ENCODE measurements around the gene ALOX12B.

- no peak for TF ChIP-seq NRF1 (IDR thresholded peaks at IDR 0.05; ENCODE audit: low read depth, low read length)
- TF ChIP-seq, protein P1, sequence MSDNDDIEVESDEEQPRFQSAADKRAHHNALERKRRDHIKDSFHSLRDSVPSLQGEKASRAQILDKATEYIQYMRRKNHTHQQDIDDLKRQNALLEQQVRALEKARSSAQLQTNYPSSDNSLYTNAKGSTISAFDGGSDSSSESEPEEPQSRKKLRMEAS (IDR thresholded peaks at IDR 0.05), result no peak
- TF ChIP-seq, protein P2, sequence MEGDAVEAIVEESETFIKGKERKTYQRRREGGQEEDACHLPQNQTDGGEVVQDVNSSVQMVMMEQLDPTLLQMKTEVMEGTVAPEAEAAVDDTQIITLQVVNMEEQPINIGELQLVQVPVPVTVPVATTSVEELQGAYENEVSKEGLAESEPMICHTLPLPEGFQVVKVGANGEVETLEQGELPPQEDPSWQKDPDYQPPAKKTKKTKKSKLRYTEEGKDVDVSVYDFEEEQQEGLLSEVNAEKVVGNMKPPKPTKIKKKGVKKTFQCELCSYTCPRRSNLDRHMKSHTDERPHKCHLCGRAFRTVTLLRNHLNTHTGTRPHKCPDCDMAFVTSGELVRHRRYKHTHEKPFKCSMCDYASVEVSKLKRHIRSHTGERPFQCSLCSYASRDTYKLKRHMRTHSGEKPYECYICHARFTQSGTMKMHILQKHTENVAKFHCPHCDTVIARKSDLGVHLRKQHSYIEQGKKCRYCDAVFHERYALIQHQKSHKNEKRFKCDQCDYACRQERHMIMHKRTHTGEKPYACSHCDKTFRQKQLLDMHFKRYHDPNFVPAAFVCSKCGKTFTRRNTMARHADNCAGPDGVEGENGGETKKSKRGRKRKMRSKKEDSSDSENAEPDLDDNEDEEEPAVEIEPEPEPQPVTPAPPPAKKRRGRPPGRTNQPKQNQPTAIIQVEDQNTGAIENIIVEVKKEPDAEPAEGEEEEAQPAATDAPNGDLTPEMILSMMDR (IDR thresholded peaks at IDR 0.05; ENCODE audit: control extremely low read depth in 1 of 3, insufficient read depth in 1 of 3, low read depth in 1 of 3, low read length in 3 of 3), result no peak
- no peak for TF ChIP-seq MAFK (IDR thresholded peaks at IDR 0.05; ENCODE audit: low read depth, low read length)
- TF ChIP-seq, protein P3, sequence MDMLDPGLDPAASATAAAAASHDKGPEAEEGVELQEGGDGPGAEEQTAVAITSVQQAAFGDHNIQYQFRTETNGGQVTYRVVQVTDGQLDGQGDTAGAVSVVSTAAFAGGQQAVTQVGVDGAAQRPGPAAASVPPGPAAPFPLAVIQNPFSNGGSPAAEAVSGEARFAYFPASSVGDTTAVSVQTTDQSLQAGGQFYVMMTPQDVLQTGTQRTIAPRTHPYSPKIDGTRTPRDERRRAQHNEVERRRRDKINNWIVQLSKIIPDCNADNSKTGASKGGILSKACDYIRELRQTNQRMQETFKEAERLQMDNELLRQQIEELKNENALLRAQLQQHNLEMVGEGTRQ (IDR thresholded peaks at IDR 0.05; ENCODE audit: low read length), result no peak
- TF ChIP-seq ATF3 (IDR thresholded peaks at IDR 0.05; ENCODE audit: insufficient read depth, low read depth, low read length), result no peak
- TF ChIP-seq POLR2AphosphoS5 (IDR thresholded peaks at IDR 0.05; ENCODE audit: low read depth, low read length), result no peak
- TF ChIP-seq CEBPB (IDR thresholded peaks at IDR 0.05; ENCODE audit: low read depth, low read length), result no peak
These were observed 9.0 kb upstream of the ALOX12B start for GRCh38 chr17:8096541-8096940.
